Measurements from ENCODE around the gene ATP5F1A.

ATP5F1A gene

DNA sequence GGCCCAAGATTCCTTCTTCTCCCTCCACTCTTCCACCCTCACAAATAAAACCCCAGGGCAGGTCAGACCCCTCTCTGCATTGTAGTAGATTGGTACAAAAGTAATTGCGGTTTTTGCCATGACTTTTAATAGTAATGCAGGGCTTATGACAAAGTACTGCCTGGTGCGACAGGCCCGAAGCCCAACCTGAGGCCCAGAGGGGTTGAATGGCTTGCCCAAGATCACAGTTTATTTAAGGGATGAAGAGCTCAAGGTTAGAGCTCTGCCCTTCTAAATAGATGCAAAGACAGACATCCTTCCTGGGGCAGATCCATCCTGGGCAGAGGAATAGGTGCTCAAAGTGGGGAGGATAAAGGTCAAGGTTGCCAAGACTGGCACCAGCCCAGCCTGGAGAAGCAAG, 25.1 kb downstream of the ATP5F1A start:
- Histone ChIP-seq H3K9ac (ENCODE audit: low read depth, low read length) (no peak overlapping the region), H3K4me3 (ENCODE audit: low read length) (no peak overlapping the region)
- 93% methylated on average over 3 of the region's 3 CpGs for WGBS

DNA sequence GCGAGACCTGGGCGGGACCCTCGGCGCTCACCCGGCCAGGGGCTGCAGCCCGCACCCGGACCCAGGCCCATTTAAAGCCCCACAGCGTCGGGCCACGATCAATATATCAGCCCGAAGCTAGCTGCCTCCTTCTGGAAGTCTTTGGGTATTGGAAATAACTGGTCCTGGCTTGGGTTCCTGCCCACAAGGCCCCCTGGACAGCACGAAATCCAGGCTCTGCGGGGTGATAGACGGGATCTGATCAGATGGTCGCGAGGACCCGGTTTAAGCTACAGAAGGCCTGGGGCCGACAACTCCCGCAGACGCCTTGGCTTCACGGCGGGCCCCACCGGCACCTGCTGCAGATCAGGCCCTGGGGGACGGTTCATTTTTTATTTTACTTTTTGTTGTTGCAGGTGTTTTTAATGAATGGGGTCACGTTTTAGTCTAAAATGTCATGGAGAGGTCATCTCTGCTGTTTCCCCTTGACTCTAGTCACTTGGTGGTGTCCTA, 25.7 kb downstream of the ATP5F1A start:
- H3K9ac ChIP-seq (ENCODE audit: low read depth, low read length), result peak overlapping the region; percentile 66
- H3K27me3 ChIP-seq (ENCODE audit: insufficient read depth, low read length), result peaks cover 38% of the 10 kb centered on the region
- H3K36me3 ChIP-seq (ENCODE audit: insufficient read depth, low read length), result no peaks in the 10 kb centered on the region
- no peaks in the 10 kb centered on the region for H3K9me3 ChIP-seq (ENCODE audit: insufficient read depth, low read depth, low read length)
- 18% methylated on average over 25 of the region's 25 CpGs for WGBS
- peak overlapping the region; percentile 76 for H3K4me3 ChIP-seq (ENCODE audit: low read length)
- no peaks in the 10 kb centered on the region for H3K4me1 ChIP-seq (ENCODE audit: insufficient read depth, low read length)
- no peak overlapping the region for H3K27ac ChIP-seq (ENCODE audit: low read depth, low read length)

More for the DNA sequence above, 25.1 kb downstream of the ATP5F1A start:
- H3K27ac ChIP-seq (ENCODE audit: low read depth, low read length), result no peak overlapping the region
- peaks cover 38% of the 10 kb centered on the region for H3K27me3 ChIP-seq (ENCODE audit: insufficient read depth, low read length)
- no peaks in the 10 kb centered on the region for H3K4me1 ChIP-seq (ENCODE audit: insufficient read depth, low read length)
- 0 out of 2 replicates have a peak, but pooled peaks cover 4% of the 10 kb centered on the region for H3K36me3 ChIP-seq (ENCODE audit: insufficient read depth, low read length)
- no peaks in the 10 kb centered on the region for H3K9me3 ChIP-seq (ENCODE audit: insufficient read depth, low read depth, low read length)

DNA sequence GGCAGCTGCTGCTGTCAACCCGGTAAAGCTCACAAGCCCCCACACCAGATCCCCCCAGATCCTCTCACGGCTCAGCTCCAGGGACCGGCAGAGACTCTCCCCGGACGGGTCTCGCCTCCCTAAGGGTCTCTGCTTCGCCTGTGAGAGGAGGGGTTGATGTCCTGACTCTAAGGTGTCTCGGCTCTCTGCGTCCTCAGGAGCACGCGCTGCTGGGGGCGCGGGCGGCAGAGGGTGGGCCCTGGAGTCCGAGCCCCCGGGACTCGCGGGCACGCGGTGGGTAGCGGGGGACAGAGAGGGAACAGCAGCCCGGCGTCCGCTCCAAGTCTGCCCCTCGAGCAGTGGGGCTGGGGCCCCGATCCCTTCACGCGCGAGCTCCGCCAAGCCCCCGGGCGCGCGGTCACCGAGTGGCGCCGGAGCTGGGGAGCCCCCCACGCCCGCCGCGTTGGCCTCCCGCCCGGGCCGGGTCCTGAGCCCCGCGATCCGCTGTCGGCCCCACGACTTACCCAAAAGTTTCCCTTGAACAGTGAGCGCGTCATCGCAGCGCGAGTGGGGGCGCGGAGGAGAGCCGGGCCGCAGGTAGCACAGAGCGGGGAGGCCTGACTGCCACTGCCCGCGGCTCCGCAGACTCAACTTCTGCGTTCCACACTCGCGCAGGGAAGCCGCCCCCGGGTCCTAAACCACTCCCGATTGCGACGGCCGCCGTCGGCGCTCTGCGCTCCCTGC, 26.3 kb downstream of the ATP5F1A start, which contains the start of gene PSTPIP2:
PSTPIP2 (minus strand) TSS at position 608 of the 723 bp plus-strand sequence; CDS start at position 536, 72 bp downstream.
- Histone ChIP-seq H3K4me1 (ENCODE audit: insufficient read depth, low read length) (no peaks in the 10 kb centered on the region), H3K9ac (ENCODE audit: low read depth, low read length) (peak within 1 kb of the TSS; percentile 66), H3K27me3 (ENCODE audit: insufficient read depth, low read length) (peaks cover 38% of the 10 kb centered on the region), H3K4me3 (ENCODE audit: low read length) (peak within 1 kb of the TSS; percentile 76), H3K27ac (ENCODE audit: low read depth, low read length) (no peak within 1 kb of the TSS), H3K36me3 (ENCODE audit: insufficient read depth, low read length) (no peaks in the 10 kb centered on the region), H3K9me3 (ENCODE audit: insufficient read depth, low read depth, low read length) (no peaks in the 10 kb centered on the region)
- WGBS, result under 1% methylated on average over 75 of the region's 75 CpGs

- Histone ChIP-seq H3K4me3 (ENCODE audit: low read length) (peak overlapping the region; percentile 76), H3K9ac (ENCODE audit: low read depth, low read length) (peak overlapping the region; percentile 66)
These were observed 27.1 kb downstream of the ATP5F1A start for GRCh38 chr18:46070815-46071652.

DNA sequence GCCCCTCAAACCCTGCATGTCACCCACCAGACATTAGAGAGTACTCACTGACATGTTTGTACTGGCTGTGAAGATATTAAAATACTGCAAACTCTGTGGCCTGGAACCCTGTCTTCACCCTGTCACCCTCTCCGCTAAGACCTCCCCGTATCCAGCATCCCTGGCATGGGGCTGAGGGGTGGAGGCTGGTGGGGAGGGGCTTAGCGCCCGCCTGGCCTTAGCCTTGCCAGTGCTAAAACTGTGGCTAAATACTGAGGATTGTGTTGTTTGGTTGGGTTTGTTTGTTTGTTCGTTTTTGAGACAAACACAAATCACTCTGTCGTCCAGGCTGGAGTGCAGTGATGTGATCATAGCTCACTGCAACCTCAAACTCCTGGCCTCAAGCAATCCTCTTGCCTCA, 27.9 kb downstream of the ATP5F1A start:
- no peak overlapping the region for H3K27ac ChIP-seq (ENCODE audit: low read depth, low read length)
- WGBS, result 87% methylated on average over 6 of the region's 6 CpGs
- H3K9ac ChIP-seq (ENCODE audit: low read depth, low read length), result no peak overlapping the region
- H3K4me3 ChIP-seq (ENCODE audit: low read length), result no peak overlapping the region
- no peaks in the 10 kb centered on the region for H3K9me3 ChIP-seq (ENCODE audit: insufficient read depth, low read depth, low read length)
- peaks cover 38% of the 10 kb centered on the region for H3K27me3 ChIP-seq (ENCODE audit: insufficient read depth, low read length)
- no peaks in the 10 kb centered on the region for H3K4me1 ChIP-seq (ENCODE audit: insufficient read depth, low read length)
- H3K36me3 ChIP-seq (ENCODE audit: insufficient read depth, low read length), result no peaks in the 10 kb centered on the region

More at GRCh38 chr18:46070815-46071652, 27.1 kb downstream of the ATP5F1A start:
- H3K9me3 ChIP-seq (ENCODE audit: insufficient read depth, low read depth, low read length), result no peaks in the 10 kb centered on the region
- H3K27me3 ChIP-seq (ENCODE audit: insufficient read depth, low read length), result peaks cover 38% of the 10 kb centered on the region
- no peaks in the 10 kb centered on the region for H3K4me1 ChIP-seq (ENCODE audit: insufficient read depth, low read length)
- no peaks in the 10 kb centered on the region for H3K36me3 ChIP-seq (ENCODE audit: insufficient read depth, low read length)
- WGBS, result 40% methylated on average over 13 of the region's 13 CpGs
- H3K27ac ChIP-seq (ENCODE audit: low read depth, low read length), result no peak overlapping the region

DNA sequence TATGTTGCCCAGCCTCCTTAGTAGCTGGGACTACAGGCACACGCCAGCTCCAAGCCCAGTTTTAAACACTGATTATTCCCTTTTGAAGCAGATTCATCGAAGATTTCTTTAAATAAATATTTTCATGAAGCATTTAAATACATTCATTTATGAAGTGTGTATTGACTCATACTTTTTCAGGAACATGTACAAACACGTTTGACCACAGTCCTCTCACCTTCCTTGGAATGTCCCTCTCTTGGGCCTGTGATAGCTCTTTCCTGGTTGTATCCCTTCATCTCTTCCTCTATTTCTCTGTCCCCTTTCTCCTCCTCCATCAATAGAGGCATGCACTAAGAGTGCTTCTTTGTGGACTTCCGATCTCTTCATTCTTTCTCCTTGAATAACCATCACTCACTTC, 28.6 kb downstream of the ATP5F1A start:
- WGBS, result 90% methylated on average over 4 of the region's 4 CpGs
- no peak overlapping the region for H3K9ac ChIP-seq (ENCODE audit: low read depth, low read length)
- peaks cover 38% of the 10 kb centered on the region for H3K27me3 ChIP-seq (ENCODE audit: insufficient read depth, low read length)
- no peak overlapping the region for H3K27ac ChIP-seq (ENCODE audit: low read depth, low read length)
- H3K9me3 ChIP-seq (ENCODE audit: insufficient read depth, low read depth, low read length), result no peaks in the 10 kb centered on the region
- no peaks in the 10 kb centered on the region for H3K4me1 ChIP-seq (ENCODE audit: insufficient read depth, low read length)
- no peak overlapping the region for H3K4me3 ChIP-seq (ENCODE audit: low read length)
- H3K36me3 ChIP-seq (ENCODE audit: insufficient read depth, low read length), result no peaks in the 10 kb centered on the region

DNA sequence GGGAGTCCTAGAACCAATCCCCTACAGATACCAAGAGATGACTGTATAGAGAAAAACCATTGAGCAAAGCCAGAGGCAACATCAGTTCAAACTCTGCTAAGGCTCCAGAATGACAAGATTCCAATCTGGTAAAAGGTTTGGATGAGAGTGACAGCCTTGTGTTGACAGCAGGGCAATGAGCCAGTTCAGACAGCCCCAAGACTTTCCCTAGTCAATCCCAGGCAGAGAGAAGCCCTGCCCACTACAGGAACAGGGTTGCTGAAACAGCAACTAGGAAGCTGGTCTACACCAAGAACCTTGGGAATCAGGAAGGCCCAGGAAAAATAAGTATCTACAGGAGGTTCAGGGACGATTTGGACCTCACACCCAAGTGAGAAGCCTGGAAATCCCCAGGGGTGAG, 29.3 kb downstream of the ATP5F1A start:
- 67% methylated on average over 1 of the region's 1 CpG for WGBS
- H3K36me3 ChIP-seq (ENCODE audit: insufficient read depth, low read length), result no peaks in the 10 kb centered on the region
- peaks cover 38% of the 10 kb centered on the region for H3K27me3 ChIP-seq (ENCODE audit: insufficient read depth, low read length)
- H3K4me1 ChIP-seq (ENCODE audit: insufficient read depth, low read length), result no peaks in the 10 kb centered on the region
- H3K27ac ChIP-seq (ENCODE audit: low read depth, low read length), result no peak overlapping the region
- H3K9ac ChIP-seq (ENCODE audit: low read depth, low read length), result no peak overlapping the region
- no peak overlapping the region for H3K4me3 ChIP-seq (ENCODE audit: low read length)
- no peaks in the 10 kb centered on the region for H3K9me3 ChIP-seq (ENCODE audit: insufficient read depth, low read depth, low read length)

- Histone ChIP-seq H3K27me3 (ENCODE audit: insufficient read depth, low read length) (peaks cover 27% of the 10 kb centered on the region), H3K4me3 (ENCODE audit: low read length) (no peak overlapping the region), H3K9me3 (ENCODE audit: insufficient read depth, low read depth, low read length) (no peaks in the 10 kb centered on the region), H3K9ac (ENCODE audit: low read depth, low read length) (no peak overlapping the region), H3K4me1 (ENCODE audit: insufficient read depth, low read length) (no peaks in the 10 kb centered on the region), H3K36me3 (ENCODE audit: insufficient read depth, low read length) (no peaks in the 10 kb centered on the region), H3K27ac (ENCODE audit: low read depth, low read length) (no peak overlapping the region)
- 96% methylated on average over 5 of the region's 5 CpGs for WGBS
These were observed 30.6 kb downstream of the ATP5F1A start for GRCh38 chr18:46067438-46068007.

DNA sequence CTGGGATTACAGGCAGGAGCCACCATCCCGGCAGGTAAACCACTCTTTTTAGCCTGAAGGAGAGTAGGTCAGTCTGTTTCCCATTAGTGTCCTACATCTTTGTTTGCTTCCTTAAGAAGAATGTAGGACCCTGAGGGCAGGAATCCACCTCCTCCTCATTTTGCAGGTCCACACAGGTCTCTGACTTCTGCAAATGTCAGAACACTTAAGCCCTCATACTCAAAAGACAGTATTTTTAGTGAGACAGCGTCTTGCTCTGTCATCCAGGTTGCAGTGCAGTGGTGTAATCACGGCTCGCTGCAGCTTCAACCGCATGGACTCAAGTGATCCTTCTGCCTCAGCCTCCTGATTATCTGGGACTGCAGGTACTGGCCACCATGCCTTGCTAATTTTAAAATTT, 35.3 kb downstream of the ATP5F1A start:
- no peak overlapping the region for H3K9ac ChIP-seq (ENCODE audit: low read depth, low read length)
- no peak overlapping the region for H3K27ac ChIP-seq (ENCODE audit: low read depth, low read length)
- WGBS, result 91% methylated on average over 5 of the region's 5 CpGs
- H3K9me3 ChIP-seq (ENCODE audit: insufficient read depth, low read depth, low read length), result no peaks in the 10 kb centered on the region
- H3K4me1 ChIP-seq (ENCODE audit: insufficient read depth, low read length), result no peaks in the 10 kb centered on the region
- no peaks in the 10 kb centered on the region for H3K36me3 ChIP-seq (ENCODE audit: insufficient read depth, low read length)
- H3K27me3 ChIP-seq (ENCODE audit: insufficient read depth, low read length), result no peaks in the 10 kb centered on the region
- H3K4me3 ChIP-seq (ENCODE audit: low read length), result no peak overlapping the region

- Histone ChIP-seq H3K27me3 (ENCODE audit: insufficient read depth, low read length) (no peaks in the 10 kb centered on the region), H3K4me1 (ENCODE audit: insufficient read depth, low read length) (no peaks in the 10 kb centered on the region), H3K36me3 (ENCODE audit: insufficient read depth, low read length) (no peaks in the 10 kb centered on the region), H3K9me3 (ENCODE audit: insufficient read depth, low read depth, low read length) (no peaks in the 10 kb centered on the region), H3K4me3 (ENCODE audit: low read length) (no peak overlapping the region), H3K27ac (ENCODE audit: low read depth, low read length) (no peak overlapping the region), H3K9ac (ENCODE audit: low read depth, low read length) (no peak overlapping the region)
- WGBS, result 100% methylated on average over 1 of the region's 1 CpG
These were observed 36.3 kb downstream of the ATP5F1A start for GRCh38 chr18:46061796-46062195.

- Histone ChIP-seq H3K4me1 (ENCODE audit: insufficient read depth, low read length) (no peaks in the 10 kb centered on the region), H3K27me3 (ENCODE audit: insufficient read depth, low read length) (no peaks in the 10 kb centered on the region), H3K4me3 (ENCODE audit: low read length) (no peak overlapping the region), H3K27ac (ENCODE audit: low read depth, low read length) (no peak overlapping the region), H3K9ac (ENCODE audit: low read depth, low read length) (no peak overlapping the region), H3K36me3 (ENCODE audit: insufficient read depth, low read length) (no peaks in the 10 kb centered on the region), H3K9me3 (ENCODE audit: insufficient read depth, low read depth, low read length) (no peaks in the 10 kb centered on the region)
- 93% methylated on average over 3 of the region's 3 CpGs for WGBS
These were observed 36.7 kb downstream of the ATP5F1A start for GRCh38 chr18:46061387-46061786.
